Chondrocyte (in vitro differentiated cells): ENCODE results near the gene TRPM2. TPM values are rescaled to one million over a fixed set of nuclear protein-coding genes. Genes with fewer than 3 reads are reported as not detected.

Experiments
- DNase-seq: peaks from one replicate; pipeline ENCODE4 v3.0.0; 2021; ENCODE audit warnings: mixed read lengths, low spot score
- H3K27ac Mint-ChIP-seq: one replicate; pipeline ENCODE4 v1.8.0; 2021; ENCODE audit warnings: mild to moderate bottlenecking, moderate library complexity, mixed read lengths; ENCODE audit not compliant: unreplicated experiment
- H3K27me3 Mint-ChIP-seq: 2 replicates; pipeline ENCODE4 v1.8.0; 2021; ENCODE audit warnings: low read depth, mixed read lengths
- H3K36me3 Mint-ChIP-seq: 2 replicates; pipeline ENCODE4 v1.8.0; 2021; ENCODE audit warnings: low read depth, mixed read lengths
- H3K4me1 Mint-ChIP-seq: 2 replicates; pipeline ENCODE4 v1.8.0; 2021; ENCODE audit warnings: low read depth, mild to moderate bottlenecking, mixed read lengths
- H3K4me3 Mint-ChIP-seq: one replicate; pipeline ENCODE4 v1.8.0; 2021; ENCODE audit warnings: mild to moderate bottlenecking, moderate library complexity, mixed read lengths; ENCODE audit not compliant: unreplicated experiment
- H3K9me3 Mint-ChIP-seq: 2 replicates; pipeline ENCODE4 v1.8.0; 2021; ENCODE audit warnings: low read depth, mixed read lengths
- CTCF ChIP-seq: fragments of 200-600 bp; sonication (generic); IDR thresholded peaks from 2 replicates; pipeline ENCODE4 v1.5.0; 2021; ENCODE audit warnings: antibody characterized with exemption, mild to moderate bottlenecking, moderate library complexity
- total RNA-seq: library from RNA; stranded (reverse); gene quantifications from 3 replicates; pipeline ENCODE4 v1.2.1, GENCODE V29; 2021

Gene TRPM2
- total RNA-seq, 1 donor from 2014 or later, result 0.32 TPM

- TF ChIP-seq CTCF, result no peak
- no peak overlapping the region for H3K27ac Mint-ChIP-seq
- H3K4me3 Mint-ChIP-seq, result no peak overlapping the region
- peaks cover 6% of the 10 kb centered on the region for H3K27me3 Mint-ChIP-seq
- peak; percentile 68 for DNase-seq
- peaks cover 2% of the 10 kb centered on the region for H3K36me3 Mint-ChIP-seq
- no peaks in the 10 kb centered on the region for H3K4me1 Mint-ChIP-seq
- H3K9me3 Mint-ChIP-seq, result peaks cover 6% of the 10 kb centered on the region
Measured at GRCh38 chr21:44436111-44436611, 82.7 kb downstream of the TRPM2 start.

GRCh38 chr21:44436958-44437357 is 83.5 kb downstream of the TRPM2 start:
- Mint-ChIP-seq H3K27me3 (peaks cover 6% of the 10 kb centered on the region), H3K27ac (no peak overlapping the region), H3K4me1 (no peaks in the 10 kb centered on the region), H3K9me3 (no peaks in the 10 kb centered on the region), H3K36me3 (no peaks in the 10 kb centered on the region), H3K4me3 (no peak overlapping the region)
- DNase-seq, result peak; percentile 69
- no peak for TF ChIP-seq CTCF

GRCh38 chr21:44437371-44437695 is 83.9 kb downstream of the TRPM2 start:
- H3K27me3 Mint-ChIP-seq, result peaks cover 4% of the 10 kb centered on the region
- no peak overlapping the region for H3K27ac Mint-ChIP-seq
- no peak for DNase-seq
- H3K4me3 Mint-ChIP-seq, result no peak overlapping the region
- H3K4me1 Mint-ChIP-seq, result no peaks in the 10 kb centered on the region
- no peaks in the 10 kb centered on the region for H3K36me3 Mint-ChIP-seq
- no peak for TF ChIP-seq CTCF
- no peaks in the 10 kb centered on the region for H3K9me3 Mint-ChIP-seq

GRCh38 chr21:44437696-44438431 is 84.4 kb downstream of the TRPM2 start:
- Mint-ChIP-seq H3K9me3 (no peaks in the 10 kb centered on the region), H3K4me3 (no peak overlapping the region), H3K4me1 (no peaks in the 10 kb centered on the region), H3K27ac (no peak overlapping the region), H3K36me3 (no peaks in the 10 kb centered on the region), H3K27me3 (no peaks in the 10 kb centered on the region)
- no peak for TF ChIP-seq CTCF
- peak; percentile 85 for DNase-seq

GRCh38 chr21:44438531-44439210 is 85.2 kb downstream of the TRPM2 start:
- no peaks in the 10 kb centered on the region for H3K4me1 Mint-ChIP-seq
- H3K36me3 Mint-ChIP-seq, result no peaks in the 10 kb centered on the region
- TF ChIP-seq CTCF, result no peak
- H3K4me3 Mint-ChIP-seq, result no peak overlapping the region
- H3K27me3 Mint-ChIP-seq, result no peaks in the 10 kb centered on the region
- H3K27ac Mint-ChIP-seq, result no peak overlapping the region
- no peaks in the 10 kb centered on the region for H3K9me3 Mint-ChIP-seq
- peak; percentile 83 for DNase-seq
